Measurements from ENCODE around the gene TENT5C. TPM values are rescaled to one million over a fixed set of nuclear protein-coding genes. Genes with fewer than 3 reads are reported as not detected.

The TENT5C gene
- total and polyA plus RNA-seq, 2 of the 8 experiments (the other 6 are each of a cell fraction or from before 2014, with no cell fraction given): 0.38 to 0.99 TPM

DNA sequence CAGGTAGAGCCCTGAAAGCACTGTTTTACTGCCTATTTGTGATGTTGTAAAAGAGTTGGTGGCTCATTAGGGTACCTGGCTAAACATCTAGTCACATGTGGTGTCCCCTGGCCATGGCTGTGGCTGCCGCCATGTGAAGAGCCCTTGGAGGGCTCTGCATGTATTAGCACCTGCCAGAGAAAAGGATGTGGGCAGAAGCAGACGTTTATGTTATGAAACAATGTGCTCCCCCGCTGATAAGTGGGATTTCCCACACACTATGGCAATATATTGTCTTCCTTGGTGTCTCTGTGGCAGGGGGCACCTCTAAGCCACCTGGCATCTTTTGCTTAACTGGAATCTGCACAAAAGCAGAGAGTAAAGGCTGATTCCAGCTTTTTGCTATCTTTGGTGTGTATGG lies 9.6 kb downstream of the TENT5C start:
- CTCF ChIA-PET (ENCODE audit: partially characterized antibody): interaction anchor here (0.9 to 1.6 kb wide), 2 partner anchors 15 to 71 kb away, joined by 3 to 5 read pairs; no protein-coding TSS in a partner anchor
- Histone ChIP-seq H3K14ac (ENCODE audit: insufficient read length) (no peak overlapping the region), H3K56ac (replicated peaks; ENCODE audit: insufficient read length, low read depth, low read length) (no peak overlapping the region)

More for the DNA sequence above, 9.6 kb downstream of the TENT5C start:
- Histone ChIP-seq H3K9ac (replicated peaks in 1 of 4; ENCODE audit: extremely low read depth in 1 of 4, low read depth in 3 of 4, low read length in 3 of 4) (no peak overlapping the region), H3K79me2 (ENCODE audit: control insufficient read depth in 1 of 2, insufficient read depth in 2 of 2, low read length in 2 of 2) (no peaks in the 10 kb centered on the region), H3K79me1 (ENCODE audit: low read depth, low read length) (no peaks in the 10 kb centered on the region), H4K5ac (ENCODE audit: insufficient read length, low read depth, low read length) (no peak overlapping the region), H2BK20ac (ENCODE audit: low read length) (no peak overlapping the region), H4K8ac (ENCODE audit: extremely low read depth, insufficient read depth, low read length) (no peak overlapping the region), H3K9me3 (ENCODE audit: insufficient read depth in 2 of 2, low read depth in 1 of 2, low read length in 1 of 2) (no peaks in the 10 kb centered on the region), H2BK120ac (replicated peaks; ENCODE audit: low read depth, low read length) (no peak overlapping the region), H4K91ac (replicated peaks; ENCODE audit: insufficient read length, low read length) (no peak overlapping the region), H2BK15ac (ENCODE audit: low read length) (no peak overlapping the region), H3K4me2 (ENCODE audit: insufficient read depth in 1 of 2, low read depth in 2 of 2, low read length in 2 of 2) (no peak overlapping the region), H3K27ac (ENCODE audit: low read depth, low read length) (no peak overlapping the region), H2AK5ac (ENCODE audit: low read depth, low read length) (no peak overlapping the region), H3K23me2 (ENCODE audit: low read depth, low read length) (no peaks in the 10 kb centered on the region; the same call in 1 of the 2 replicates), H2BK5ac (ENCODE audit: low read depth, low read length) (no peak overlapping the region), H4K20me1 (replicated peaks in 1 of 2; ENCODE audit: control insufficient read depth in 1 of 2, insufficient read depth in 2 of 2, low read length in 2 of 2) (no peaks in the 10 kb centered on the region), H3K4ac (replicated peaks; ENCODE audit: insufficient read length, low read depth, low read length) (no peak overlapping the region), H3K27me3 (replicated peaks in 1 of 4; ENCODE audit: control insufficient read depth in 3 of 4, extremely low read depth in 1 of 4, insufficient read depth in 3 of 4, low read length in 3 of 4) (no peaks in the 10 kb centered on the region), H3K4me3 (ENCODE audit: extremely low read depth in 1 of 4, insufficient read depth in 2 of 4, low read depth in 3 of 4, low read length in 4 of 4) (no peak overlapping the region), H3K36me3 (ENCODE audit: control insufficient read depth in 2 of 4, insufficient read depth in 4 of 4, low read length in 3 of 4) (no peaks in the 10 kb centered on the region), H3K18ac (ENCODE audit: extremely low read depth, low read length) (no peak overlapping the region), H3K4me1 (replicated peaks in 1 of 4; ENCODE audit: control insufficient read depth in 3 of 4, insufficient read depth in 4 of 4, low read length in 3 of 4) (peaks cover 0 to 3% (median 0%) of the 10 kb centered on the region in 4 experiments; a peak in 1 of 7 replicates), H3K23ac (ENCODE audit: insufficient read length) (no peak overlapping the region), H2BK12ac (ENCODE audit: low read depth, low read length) (no peak overlapping the region), H2AFZ (ENCODE audit: low read length) (no peak overlapping the region)
- POLR2A ChIA-PET (ENCODE audit: partially characterized antibody): interaction anchor here (1.6 kb wide), 1 partner anchor 9 kb away, joined by 7 read pairs; the partner anchor contains the start of gene TENT5C
- FAIRE-seq (no peak), DNase-seq (ENCODE audit: low read depth in 1 of 2, low spot score in 2 of 2) (no peak)
- TF ChIP-seq SUZ12 (IDR thresholded peaks at IDR 0.05; ENCODE audit: low read length): no peak
- no peak for TF ChIP-seq POU5F1 (IDR thresholded peaks at IDR 0.05; ENCODE audit: low read depth, low read length)
- TF ChIP-seq NANOG (IDR thresholded peaks at IDR 0.05; ENCODE audit: insufficient read depth, low read depth, low read length, poor library complexity, severe bottlenecking): no peak
- no peak for TF ChIP-seq FOSL1 (IDR thresholded peaks at IDR 0.05; ENCODE audit: insufficient read depth, low read depth, low read length)
- TF ChIP-seq EGR1 (IDR thresholded peaks at IDR 0.05; ENCODE audit: borderline replicate concordance, low read depth, low read length): no peak
- TF ChIP-seq CBX8 (IDR thresholded peaks at IDR 0.05; ENCODE audit: borderline replicate concordance, low read depth, low read length): no peak
- TF ChIP-seq TBP (IDR thresholded peaks at IDR 0.05; ENCODE audit: low read depth, low read length): no peak
- TF ChIP-seq POLR2AphosphoS5 (IDR thresholded peaks at IDR 0.05; ENCODE audit: low read depth, low read length): no peak
- TF ChIP-seq SAP30 (IDR thresholded peaks at IDR 0.05; ENCODE audit: insufficient read depth, insufficient replicate concordance, low read length): no peak
- TF ChIP-seq YY1 (IDR thresholded peaks at IDR 0.05; ENCODE audit: low read depth, low read length): no peak
- no peak for TF ChIP-seq NRF1 (IDR thresholded peaks at IDR 0.05; ENCODE audit: low read depth, low read length)
- TF ChIP-seq SRF (IDR thresholded peaks at IDR 0.05; ENCODE audit: low read depth, low read length): no peak
- no peak for TF ChIP-seq RBBP5 (IDR thresholded peaks at IDR 0.05; ENCODE audit: borderline replicate concordance, low read depth, low read length)
- TF ChIP-seq SIRT6 (IDR thresholded peaks at IDR 0.05; ENCODE audit: low read length): no peak
- 77% methylated on average over 3 of the region's 3 CpGs; no CpG with 5 or more reads in 1 of the 2 experiments for WGBS, 2 experiments (ENCODE audit: extremely low coverage in 1 of 2, insufficient coverage in 1 of 2, insufficient read length in 1 of 2, insufficient replicate concordance in 2 of 2, low coverage in 1 of 2, low lambda C conversion rate in 2 of 2, missing lambda C conversion rate in 1 of 2)
